H1 (cell line): ENCODE measurements around the gene NOS3. TPM values are rescaled to one million over a fixed set of nuclear protein-coding genes. Genes with fewer than 3 reads are reported as not detected.

Source experiments
- ASH2L ChIP-seq: fragments of 200-600, 300-600 bp; sonication (generic); IDR thresholded peaks from one replicate; pipeline ENCODE4 v1.7.1; 2017; ENCODE audit warnings: low read length
- CTBP2 ChIP-seq: IDR thresholded peaks from 2 replicates; pipeline ENCODE4 v1.7.0; 2011; ENCODE audit warnings: borderline replicate concordance, mild to moderate bottlenecking, moderate library complexity, mixed read lengths, low read length; ENCODE audit not compliant: insufficient read depth, insufficient read length
- CTCF ChIP-seq, 3 experiments: IDR thresholded peaks; 1 replicate in 2 of 3; 2 replicates in 1 of 3; pipeline versions ENCODE4 v1.5.1 to v1.6.1; 2011; ENCODE audit warnings: low read length in 3 of 3, mild to moderate bottlenecking in 3 of 3, inconsistent platforms in 2 of 3, low read depth in 1 of 3, moderate library complexity in 1 of 3; ENCODE audit not compliant: insufficient read depth in 1 of 3; ENCODE audit errors: control extremely low read depth in 1 of 3
- GTF2F1 ChIP-seq: IDR thresholded peaks from 2 replicates; pipeline ENCODE4 v1.6.1; 2012; ENCODE audit warnings: low read depth, low read length, improper control_type of control experiment, borderline replicate concordance
- KDM1A ChIP-seq: fragments of 200-600, 300-600 bp; sonication (generic); IDR thresholded peaks from 2 replicates; pipeline ENCODE4 v1.7.1; 2016; ENCODE audit warnings: mild to moderate bottlenecking, low read length, borderline replicate concordance
- KDM4A ChIP-seq: IDR thresholded peaks from one replicate; pipeline ENCODE4 v1.7.1; 2012; ENCODE audit warnings: low read depth, mild to moderate bottlenecking, moderate library complexity, low read length, inconsistent platforms; ENCODE audit not compliant: severe bottlenecking
- PHF8 ChIP-seq: fragments of 200-600 bp; sonication (generic); conservative IDR thresholded peaks from 2 replicates; pipeline ENCODE4 v1.7.1; 2012; ENCODE audit warnings: low read depth, mild to moderate bottlenecking, inconsistent platforms, low read length, moderate library complexity
- RBBP5 ChIP-seq: IDR thresholded peaks from 2 replicates; pipeline ENCODE4 v1.7.1; 2012; ENCODE audit warnings: low read depth, mild to moderate bottlenecking, inconsistent platforms, low read length, moderate library complexity, borderline replicate concordance
- SIRT6 ChIP-seq: IDR thresholded peaks from one replicate; pipeline ENCODE4 v1.7.1; 2012; ENCODE audit warnings: low read length, inconsistent platforms
- polyA plus RNA-seq, 7 experiments: library from polyadenylated mRNA; depleted of rRNA in 3 of 7; stranded (reverse) in 5 of 7; unstranded in 2 of 7; fragments of >200 nt in 5 of 7; fragments of 200-250 nt in 2 of 7; gene quantifications; 1 replicate in 5 of 7; 2 replicates in 1 of 7; 4 replicates in 1 of 7; pipeline versions ENCODE4 v1.2.1 to v1.2.3, GENCODE V29; 2011 to 2013; ENCODE audit warnings: missing spikeins in 2 of 7, mixed read lengths in 2 of 7
- total RNA-seq: library from RNA; stranded (reverse); fragmentation: NEBNext Ultra II Directional; extraction: Animal tissue kit (Norgen Biotek cat#: 25700); gene quantifications from 2 replicates; pipeline ENCODE4 v1.2.1, GENCODE V29; 2021

The NOS3 gene
- total and polyA plus RNA-seq, 2 of the 8 experiments (the other 6 are each of a cell fraction or from before 2014, with no cell fraction given): 4.4 to 16.2 TPM

GRCh38 chr7:151059367-151060112, 68.7 kb downstream of the NOS3 start, which contains the start of gene SLC4A2 (continued):
- TF ChIP-seq CTCF (IDR thresholded peaks at IDR 0.05; ENCODE audit: control extremely low read depth in 1 of 3, insufficient read depth in 1 of 3, low read depth in 1 of 3, low read length in 3 of 3): peak in 2 of 3 experiments; percentile 20 to 22; a peak in 2 of 4 replicates
- no peak for TF ChIP-seq SIRT6
- TF ChIP-seq CTBP2: peak; percentile 49
- TF ChIP-seq PHF8: peak; percentile 45; the same call in 1 of the 2 replicates
- TF ChIP-seq KDM1A: no peak
- 0 out of 2 replicates have a peak, but pooled peaks have one; percentile 54 for TF ChIP-seq RBBP5
- peak; percentile 87 for TF ChIP-seq ASH2L
- peak; percentile 67 for TF ChIP-seq KDM4A
- no peak for TF ChIP-seq GTF2F1
- TF ChIP-seq, all 59 proteins: peak for 8
